H1 (cell line): ENCODE results near the gene TMEM163. TPM values are rescaled to one million over a fixed set of nuclear protein-coding genes. Genes with fewer than 3 reads are reported as not detected.

Source experiments
- CTCF ChIA-PET: fragments of 300-600 bp; sonication (Branson Sonifier 250); formaldehyde crosslinking; loops from one replicate; lab custom pipeline; 2021; ENCODE audit not compliant: partially characterized antibody; lab: Charles Lee
- POLR2A ChIA-PET: fragments of 300-600 bp; sonication (Branson Sonifier 250); formaldehyde crosslinking; loops from one replicate; lab custom pipeline; 2021; ENCODE audit warnings: inconsistent platforms; ENCODE audit not compliant: partially characterized antibody; lab: Charles Lee
- DNase-seq, 2 experiments: peaks; one replicate each; pipeline versions ENCODE4 v3.0.0 to v3.0.0-alpha.2; 2010 to 2022; ENCODE audit warnings: low spot score in 2 of 2, low read depth in 1 of 2, mixed read lengths in 1 of 2
- FAIRE-seq: peaks from 2 replicates; lab custom pipeline; 2011; peaks lifted over from hg19 to GRCh38; lab: Jason Lieb, UNC
- H2AFZ ChIP-seq: 2 replicates; pipeline ENCODE4 v1.8.1; 2012; ENCODE audit warnings: low read length, inconsistent platforms
- H2AK5ac ChIP-seq: 2 replicates; pipeline ENCODE4 v1.6.1; 2013; ENCODE audit warnings: low read depth, low read length
- H2BK120ac ChIP-seq: replicated peaks from 2 replicates; pipeline ENCODE3; 2013; ENCODE audit warnings: low read depth, low read length, inconsistent platforms
- H2BK12ac ChIP-seq: 2 replicates; pipeline ENCODE4 v1.6.1; 2013; ENCODE audit warnings: low read depth, low read length
- H2BK15ac ChIP-seq: 2 replicates; pipeline ENCODE4 v1.6.1; 2013; ENCODE audit warnings: low read length
- H2BK20ac ChIP-seq: 2 replicates; pipeline ENCODE4 v1.6.1; 2013; ENCODE audit warnings: low read length
- H2BK5ac ChIP-seq: 2 replicates; pipeline ENCODE4 v1.6.1; 2013; ENCODE audit warnings: low read depth, low read length
- H3K14ac ChIP-seq: 2 replicates; pipeline ENCODE4 v1.6.1; 2013; ENCODE audit warnings: inconsistent platforms; ENCODE audit not compliant: insufficient read length
- H3K18ac ChIP-seq: 2 replicates; pipeline ENCODE4 v1.6.1; 2013; ENCODE audit warnings: low read length; ENCODE audit errors: extremely low read depth
- H3K23ac ChIP-seq: 2 replicates; pipeline ENCODE4 v1.6.1; 2013; ENCODE audit warnings: inconsistent platforms; ENCODE audit not compliant: insufficient read length
- H3K23me2 ChIP-seq: 2 replicates; pipeline ENCODE4 v1.6.1; 2013; ENCODE audit warnings: low read depth, low read length
- H3K27ac ChIP-seq: 2 replicates; pipeline ENCODE4 v1.6.1; 2011; ENCODE audit warnings: low read depth, low read length, inconsistent platforms
- H3K27me3 ChIP-seq, 4 experiments: replicated peaks in 1 of 4; 1 replicate in 1 of 4; 2 replicates in 3 of 4; pipeline versions ENCODE4 v1.6.1 to v1.8.1; 2011 to 2013; ENCODE audit warnings: low read length in 3 of 4, mild to moderate bottlenecking in 3 of 4, inconsistent platforms in 2 of 4, mixed read lengths in 2 of 4, moderate library complexity in 1 of 4; ENCODE audit not compliant: control insufficient read depth in 3 of 4, insufficient read depth in 3 of 4; ENCODE audit errors: extremely low read depth in 1 of 4
- H3K36me3 ChIP-seq, 4 experiments: 2 replicates each; pipeline versions ENCODE4 v1.6.1 to v1.8.1; 2011 to 2013; ENCODE audit warnings: mild to moderate bottlenecking in 4 of 4, low read length in 3 of 4, moderate library complexity in 2 of 4, control low read depth in 1 of 4, inconsistent platforms in 1 of 4; ENCODE audit not compliant: insufficient read depth in 4 of 4, control insufficient read depth in 2 of 4
- H3K4ac ChIP-seq: replicated peaks from 2 replicates; pipeline ENCODE3; 2013; ENCODE audit warnings: low read length, low read depth, mixed read lengths, inconsistent platforms; ENCODE audit not compliant: insufficient read length
- H3K4me1 ChIP-seq, 4 experiments: replicated peaks in 1 of 4; 1 replicate in 1 of 4; 2 replicates in 3 of 4; pipeline versions ENCODE4 v1.6.1 to v1.8.1; 2011 to 2013; ENCODE audit warnings: low read length in 3 of 4, inconsistent platforms in 2 of 4, mixed read lengths in 1 of 4; ENCODE audit not compliant: insufficient read depth in 4 of 4, control insufficient read depth in 3 of 4
- H3K4me2 ChIP-seq, 2 experiments: 2 replicates each; pipeline versions ENCODE4 v1.6.1 to v1.8.1; 2011 to 2013; ENCODE audit warnings: low read depth in 2 of 2, low read length in 2 of 2, control low read depth in 1 of 2, inconsistent platforms in 1 of 2, mild to moderate bottlenecking in 1 of 2; ENCODE audit not compliant: insufficient read depth in 1 of 2
- H3K4me3 ChIP-seq, 4 experiments: fragments of 200-600, 300-600 bp in 1 of 4; sonication (generic), shearing (Covaris generic), sonication (Bioruptor Twin) in 1 of 4; 2 replicates each; pipeline versions ENCODE4 v1.5.1 to v1.8.1; 2011 to 2016; ENCODE audit warnings: low read length in 4 of 4, low read depth in 3 of 4, control low read depth in 2 of 4, inconsistent platforms in 2 of 4, mild to moderate bottlenecking in 2 of 4, mixed read lengths in 1 of 4, moderate library complexity in 1 of 4; ENCODE audit not compliant: insufficient read depth in 2 of 4; ENCODE audit errors: extremely low read depth in 1 of 4
- H3K56ac ChIP-seq: replicated peaks from 2 replicates; pipeline ENCODE3; 2013; ENCODE audit warnings: low read depth, mild to moderate bottlenecking, mixed read lengths, low read length, inconsistent platforms; ENCODE audit not compliant: insufficient read length
- H3K79me1 ChIP-seq: 2 replicates; pipeline ENCODE4 v1.6.1; 2013; ENCODE audit warnings: low read depth, low read length, control low read depth
- H3K79me2 ChIP-seq, 2 experiments: 2 replicates each; pipeline versions ENCODE4 v1.6.1 to v1.8.1; 2012 to 2013; ENCODE audit warnings: low read length in 2 of 2, mild to moderate bottlenecking in 2 of 2, inconsistent platforms in 1 of 2; ENCODE audit not compliant: insufficient read depth in 2 of 2, control insufficient read depth in 1 of 2
- H3K9ac ChIP-seq, 4 experiments: replicated peaks in 1 of 4; 1 replicate in 1 of 4; 2 replicates in 3 of 4; pipeline versions ENCODE4 v1.6.1 to v1.8.1; 2011 to 2013; ENCODE audit warnings: low read depth in 3 of 4, low read length in 3 of 4, control low read depth in 2 of 4, mild to moderate bottlenecking in 2 of 4, moderate library complexity in 2 of 4, inconsistent platforms in 1 of 4; ENCODE audit errors: extremely low read depth in 1 of 4
- H3K9me3 ChIP-seq, 2 experiments: 2 replicates each; pipeline versions ENCODE4 v1.6.1 to v1.8.1; 2012 to 2013; ENCODE audit warnings: mild to moderate bottlenecking in 2 of 2, moderate library complexity in 2 of 2, control low read depth in 1 of 2, inconsistent platforms in 1 of 2, low read depth in 1 of 2, low read length in 1 of 2, mixed read lengths in 1 of 2; ENCODE audit not compliant: insufficient read depth in 2 of 2
- H4K20me1 ChIP-seq, 2 experiments: replicated peaks in 1 of 2; 2 replicates each; pipeline versions ENCODE3 to v1.8.1; 2011 to 2013; ENCODE audit warnings: inconsistent platforms in 2 of 2, low read length in 2 of 2, mild to moderate bottlenecking in 1 of 2; ENCODE audit not compliant: insufficient read depth in 2 of 2, control insufficient read depth in 1 of 2
- H4K5ac ChIP-seq: 2 replicates; pipeline ENCODE4 v1.6.1; 2013; ENCODE audit warnings: low read length, low read depth, mixed read lengths, inconsistent platforms; ENCODE audit not compliant: insufficient read length
- H4K8ac ChIP-seq: 2 replicates; pipeline ENCODE4 v1.8.0; 2013; ENCODE audit warnings: mild to moderate bottlenecking, moderate library complexity, low read length, inconsistent platforms; ENCODE audit not compliant: insufficient read depth; ENCODE audit errors: extremely low read depth
- H4K91ac ChIP-seq: replicated peaks from 2 replicates; pipeline ENCODE3; 2013; ENCODE audit warnings: low read length, mixed read lengths, inconsistent platforms; ENCODE audit not compliant: insufficient read length
- ATF3 ChIP-seq: IDR thresholded peaks from 2 replicates; pipeline ENCODE4 v1.6.1; 2011; ENCODE audit warnings: low read depth, mild to moderate bottlenecking, low read length; ENCODE audit not compliant: insufficient read depth
- BACH1 ChIP-seq: IDR thresholded peaks from 2 replicates; pipeline ENCODE4 v1.6.1; 2012; ENCODE audit warnings: low read length, improper control_type of control experiment
- CREB1 ChIP-seq: IDR thresholded peaks from 2 replicates; pipeline ENCODE4 v1.6.1; 2012; ENCODE audit warnings: inconsistent platforms
- E2F6 ChIP-seq: IDR thresholded peaks from 2 replicates; pipeline ENCODE4 v1.6.1; 2012; ENCODE audit warnings: inconsistent platforms
- KDM4A ChIP-seq: IDR thresholded peaks from one replicate; pipeline ENCODE4 v1.7.1; 2012; ENCODE audit warnings: low read depth, mild to moderate bottlenecking, moderate library complexity, low read length, inconsistent platforms; ENCODE audit not compliant: severe bottlenecking
- NRF1 ChIP-seq: IDR thresholded peaks from 2 replicates; pipeline ENCODE4 v1.6.1; 2011; ENCODE audit warnings: mild to moderate bottlenecking, low read depth, low read length, improper control_type of control experiment
- RAD21 ChIP-seq, 2 experiments: IDR thresholded peaks in 1 of 2; conservative IDR thresholded peaks in 1 of 2; 2 replicates each; pipeline ENCODE4 v1.6.1; 2011; ENCODE audit warnings: low read depth in 2 of 2, low read length in 2 of 2, improper control_type of control experiment in 1 of 2, inconsistent platforms in 1 of 2, mild to moderate bottlenecking in 1 of 2, moderate library complexity in 1 of 2
- SAP30 ChIP-seq: fragments of 300-600 bp; sonication (generic); IDR thresholded peaks from 2 replicates; pipeline ENCODE4 v1.7.1; 2012; ENCODE audit warnings: low read length, moderate library complexity, mild to moderate bottlenecking, inconsistent platforms; ENCODE audit not compliant: insufficient read depth, insufficient replicate concordance
- SIN3A ChIP-seq, 2 experiments: IDR thresholded peaks in 1 of 2; conservative IDR thresholded peaks in 1 of 2; 2 replicates each; pipeline ENCODE4 v1.6.1; 2011 to 2012; ENCODE audit warnings: low read length in 2 of 2, improper control_type of control experiment in 1 of 2, low read depth in 1 of 2, mild to moderate bottlenecking in 1 of 2
- SIRT6 ChIP-seq: IDR thresholded peaks from one replicate; pipeline ENCODE4 v1.7.1; 2012; ENCODE audit warnings: low read length, inconsistent platforms
- SP1 ChIP-seq: IDR thresholded peaks from 2 replicates; pipeline ENCODE4 v1.6.1; 2011; ENCODE audit warnings: low read depth, low read length
- ZNF274 ChIP-seq: IDR thresholded peaks from 2 replicates; pipeline ENCODE4 v1.7.0; 2012; ENCODE audit warnings: low read length, borderline replicate concordance; ENCODE audit errors: extremely low read depth
- WGBS, 2 experiments: shearing (Covaris generic) in 1 of 2; methylation state at CpG; one replicate each; pipeline versions ENCODE4 v1.1.6 to v1.1.7; 2013 to 2015; ENCODE audit warnings: low lambda C conversion rate in 2 of 2, mixed read lengths in 2 of 2, inconsistent platforms in 1 of 2, low coverage in 1 of 2, missing lambda C conversion rate in 1 of 2; ENCODE audit not compliant: insufficient replicate concordance in 2 of 2, insufficient coverage in 1 of 2, insufficient read length in 1 of 2; ENCODE audit errors: extremely low coverage in 1 of 2, missing lambda C conversion rate in 1 of 2; 5-methylcytosine and 5-hydroxymethylcytosine counted together
- polyA plus RNA-seq, 7 experiments: library from polyadenylated mRNA; depleted of rRNA in 3 of 7; stranded (reverse) in 5 of 7; unstranded in 2 of 7; fragments of >200 nt in 5 of 7; fragments of 200-250 nt in 2 of 7; gene quantifications; 1 replicate in 5 of 7; 2 replicates in 1 of 7; 4 replicates in 1 of 7; pipeline versions ENCODE4 v1.2.1 to v1.2.3, GENCODE V29; 2011 to 2013; ENCODE audit warnings: missing spikeins in 2 of 7, mixed read lengths in 2 of 7
- total RNA-seq: library from RNA; stranded (reverse); fragmentation: NEBNext Ultra II Directional; extraction: Animal tissue kit (Norgen Biotek cat#: 25700); gene quantifications from 2 replicates; pipeline ENCODE4 v1.2.1, GENCODE V29; 2021

TMEM163 gene
- total and polyA plus RNA-seq, 2 of the 8 experiments (the other 6 are each of a cell fraction or from before 2014, with no cell fraction given) = 2.8 to 3.2 TPM

- no peak overlapping the region for H2BK120ac ChIP-seq
- H3K79me1 ChIP-seq = no peaks in the 10 kb centered on the region
- no peak overlapping the region for H4K8ac ChIP-seq
- H2AFZ ChIP-seq = no peak overlapping the region
- H3K4ac ChIP-seq = no peak overlapping the region
- H3K27me3 ChIP-seq = no peaks in the 10 kb centered on the region
- ChIA-PET CTCF (interaction anchor here (1.0 kb wide), 1 partner anchor 9 kb away, joined by 4 read pairs; no protein-coding TSS in a partner anchor), POLR2A (no interaction called here)
- H2BK5ac ChIP-seq = no peak overlapping the region
- H2BK15ac ChIP-seq = no peak overlapping the region
- H3K56ac ChIP-seq = no peak overlapping the region
- H4K91ac ChIP-seq = no peak overlapping the region
- H3K14ac ChIP-seq = no peak overlapping the region
- H3K36me3 ChIP-seq = no peaks in the 10 kb centered on the region
- H2BK12ac ChIP-seq = no peak overlapping the region
- no peaks in the 10 kb centered on the region for H3K23me2 ChIP-seq
- no peak overlapping the region for H3K4me3 ChIP-seq
- no peak for DNase-seq
- no peak overlapping the region for H3K23ac ChIP-seq
- FAIRE-seq = no peak
- no peak overlapping the region for H3K27ac ChIP-seq
- H4K20me1 ChIP-seq = no peaks in the 10 kb centered on the region
- no peak overlapping the region for H3K4me2 ChIP-seq
- H3K9ac ChIP-seq = no peak overlapping the region
- H4K5ac ChIP-seq = no peak overlapping the region
- H3K18ac ChIP-seq = no peak overlapping the region
- H3K4me1 ChIP-seq = no peaks in the 10 kb centered on the region
- H3K9me3 ChIP-seq = no peaks in the 10 kb centered on the region
- H3K79me2 ChIP-seq = no peaks in the 10 kb centered on the region
- H2AK5ac ChIP-seq = no peak overlapping the region
- H2BK20ac ChIP-seq = no peak overlapping the region
- WGBS, 2 experiments = 82% methylated on average over 5 of the region's 5 CpGs; no CpG with 5 or more reads in 1 of the 2 experiments
- TF ChIP-seq SAP30 (no peak), ATF3 (no peak), E2F6 (no peak), SIN3A (conservative IDR thresholded peaks at IDR 0.05 in 1 of 2, IDR thresholded peaks at IDR 0.05 in 1 of 2; ENCODE audit: low read depth in 1 of 2, low read length in 2 of 2) (no peak), ZNF274 (no peak), NRF1 (no peak), CREB1 (no peak), SIRT6 (no peak), KDM4A (no peak), SP1 (no peak), BACH1 (no peak), RAD21 (IDR thresholded peaks at IDR 0.05 in 1 of 2, conservative IDR thresholded peaks at IDR 0.05 in 1 of 2; ENCODE audit: low read depth in 2 of 2, low read length in 2 of 2) (peak; percentile 12 to 33; a peak in 2 of 4 replicates)
Observed at GRCh38 chr2:134692499-134692898, 26.3 kb downstream of the TMEM163 start.
